WTC11 (cell line): Measurements from ENCODE around the gene IQCB1. TPM values are rescaled to one million over a fixed set of nuclear protein-coding genes. Genes with fewer than 3 reads are reported as not detected.

Experiments used
- ATF2 ChIP-seq: sonication (generic); formaldehyde crosslinking; IDR thresholded peaks from 2 replicates; pipeline ENCODE4 v1.8.1; 2022; ENCODE audit warnings: low read depth, missing genetic modification reagents, borderline replicate concordance
- ATF6 ChIP-seq: sonication (generic); formaldehyde crosslinking; IDR thresholded peaks from 2 replicates; pipeline ENCODE4 v1.8.1; 2023; ENCODE audit warnings: mild to moderate bottlenecking, missing genetic modification reagents
- CREM ChIP-seq: sonication (generic); formaldehyde crosslinking; IDR thresholded peaks from 2 replicates; pipeline ENCODE4 v1.8.1; 2022; ENCODE audit warnings: mild to moderate bottlenecking, missing genetic modification reagents, moderate library complexity
- E2F1 ChIP-seq: sonication (generic); formaldehyde crosslinking; IDR thresholded peaks from 2 replicates; pipeline ENCODE4 v1.8.0; 2022; ENCODE audit warnings: mild to moderate bottlenecking, missing genetic modification reagents
- E2F4 ChIP-seq: sonication (generic); formaldehyde crosslinking; IDR thresholded peaks from 2 replicates; pipeline ENCODE4 v1.8.1; 2022; ENCODE audit warnings: low read depth, mild to moderate bottlenecking, moderate library complexity, missing genetic modification reagents, borderline replicate concordance
- FOXP1 ChIP-seq: sonication (generic); formaldehyde crosslinking; IDR thresholded peaks from 2 replicates; pipeline ENCODE4 v1.8.0; 2022; ENCODE audit warnings: missing genetic modification reagents, mild to moderate bottlenecking, moderate library complexity, borderline replicate concordance
- IRF1 ChIP-seq: sonication (generic); formaldehyde crosslinking; IDR thresholded peaks from 2 replicates; pipeline ENCODE4 v1.8.0; 2023; ENCODE audit warnings: missing genetic modification reagents
- JAZF1 ChIP-seq: fragments of 250-450 bp; sonication (Bioruptor Pico); IDR thresholded peaks from 2 replicates; pipeline ENCODE4 v1.9.0; 2021; ENCODE audit warnings: moderate library complexity, mild to moderate bottlenecking, inconsistent platforms
- KAT7 ChIP-seq: sonication (generic); formaldehyde crosslinking; IDR thresholded peaks from 2 replicates; pipeline ENCODE4 v1.8.1; 2023; ENCODE audit warnings: missing genetic modification reagents, mild to moderate bottlenecking, borderline replicate concordance
- NFATC4 ChIP-seq: fragments of 250-450 bp; sonication (Bioruptor Pico); IDR thresholded peaks from 2 replicates; pipeline ENCODE4 v1.9.0; 2021; ENCODE audit warnings: mild to moderate bottlenecking
- NFYB ChIP-seq: sonication (generic); formaldehyde crosslinking; conservative IDR thresholded peaks from 2 replicates; pipeline ENCODE4 v1.8.0; 2022; ENCODE audit warnings: low read depth, missing genetic modification reagents
- NR2C2 ChIP-seq: sonication (generic); formaldehyde crosslinking; IDR thresholded peaks from 2 replicates; pipeline ENCODE4 v1.8.0; 2022; ENCODE audit warnings: mild to moderate bottlenecking, missing genetic modification reagents
- PREB ChIP-seq: sonication (generic); formaldehyde crosslinking; IDR thresholded peaks from 2 replicates; pipeline ENCODE4 v1.8.1; 2022; ENCODE audit warnings: mild to moderate bottlenecking, missing genetic modification reagents, moderate library complexity, borderline replicate concordance
- SP1 ChIP-seq: sonication (generic); formaldehyde crosslinking; conservative IDR thresholded peaks from 2 replicates; pipeline ENCODE4 v1.8.1; 2022; ENCODE audit warnings: missing genetic modification reagents
- USF1 ChIP-seq: sonication (generic); formaldehyde crosslinking; IDR thresholded peaks from 2 replicates; pipeline ENCODE4 v1.8.0; 2022; ENCODE audit warnings: mild to moderate bottlenecking, missing genetic modification reagents
- USF2 ChIP-seq: sonication (generic); formaldehyde crosslinking; IDR thresholded peaks from 2 replicates; pipeline ENCODE4 v1.8.1; 2023; ENCODE audit warnings: mild to moderate bottlenecking, missing genetic modification reagents, moderate library complexity
- ZBTB43 ChIP-seq: sonication (generic); formaldehyde crosslinking; IDR thresholded peaks from 2 replicates; pipeline ENCODE4 v1.8.1; 2023; ENCODE audit warnings: mild to moderate bottlenecking, missing genetic modification reagents
- ZNF219 ChIP-seq: sonication (generic); formaldehyde crosslinking; IDR thresholded peaks from 2 replicates; pipeline ENCODE4 v1.8.0; 2023; ENCODE audit warnings: missing genetic modification reagents, mild to moderate bottlenecking, borderline replicate concordance
- ZNF281 ChIP-seq: sonication (generic); formaldehyde crosslinking; IDR thresholded peaks from 2 replicates; pipeline ENCODE4 v1.8.0; 2023; ENCODE audit warnings: mild to moderate bottlenecking, missing genetic modification reagents
- ZNF416 ChIP-seq: fragments of 250-450 bp; sonication (Bioruptor Pico); IDR thresholded peaks from 2 replicates; pipeline ENCODE4 v1.9.0; 2021; ENCODE audit warnings: mild to moderate bottlenecking, inconsistent platforms
- ZNF512 ChIP-seq: sonication (generic); formaldehyde crosslinking; IDR thresholded peaks from 2 replicates; pipeline ENCODE4 v1.8.1; 2022; ENCODE audit warnings: missing genetic modification reagents, borderline replicate concordance
- total RNA-seq: library from RNA; stranded (reverse); gene quantifications from 3 replicates; pipeline ENCODE4 v1.2.3, GENCODE V29; 2021

The IQCB1 gene
- total RNA-seq, 1 experiment from 2014 or later, result 30.2 TPM

GRCh38 chr3:121749276-121750086, 85.4 kb downstream of the IQCB1 start, which contains the start of gene GOLGB1 (continued):
- TF ChIP-seq USF1 (CRISPR knock-in tag) (no peak; the same call in 1 of the 2 replicates), ZNF281 (CRISPR knock-in tag) (no peak), NR2C2 (CRISPR knock-in tag) (peak; percentile 94), PREB (no peak), KAT7 (no peak), E2F1 (CRISPR knock-in tag) (no peak), JAZF1 (no peak), ATF2 (CRISPR knock-in tag) (no peak), FOXP1 (CRISPR knock-in tag) (0 out of 2 replicates have a peak, but pooled peaks have one; percentile 37), USF2 (peak; percentile 35; the same call in 1 of the 2 replicates), ZNF512 (CRISPR knock-in tag) (no peak), E2F4 (CRISPR knock-in tag) (no peak), NFATC4 (CRISPR knock-in tag) (peak; percentile 70; the same call in 1 of the 2 replicates), ATF6 (CRISPR knock-in tag) (no peak), ZNF416 (peak; percentile 73; the same call in 1 of the 2 replicates), ZNF219 (CRISPR knock-in tag) (no peak), SP1 (CRISPR knock-in tag) (peak; percentile 68), IRF1 (CRISPR knock-in tag) (no peak), ZBTB43 (CRISPR knock-in tag) (no peak), CREM (CRISPR knock-in tag) (peak; percentile 79; the same call in 1 of the 2 replicates), NFYB (peak; percentile 95)
